Endodermal cell (in vitro differentiated cells): ENCODE measurements around the gene MAGEB5. TPM values are rescaled to one million over a fixed set of nuclear protein-coding genes. Genes with fewer than 3 reads are reported as not detected.
A peak's percentile ranks its signal among the peaks of the same experiment; 100 is the strongest.

Experiments
- DNase-seq: peaks from one replicate; pipeline ENCODE4 v3.0.0-alpha.2; 2017
- H3K27ac ChIP-seq: 2 replicates; pipeline ENCODE4 v1.5.1; 2013; ENCODE audit warnings: mild to moderate bottlenecking, low read depth, low read length, moderate library complexity
- H3K27me3 ChIP-seq: 2 replicates; pipeline ENCODE4 v1.6.1; 2013; ENCODE audit warnings: mild to moderate bottlenecking, low read length, moderate library complexity; ENCODE audit not compliant: insufficient read depth, control insufficient read depth, poor library complexity, severe bottlenecking
- H3K36me3 ChIP-seq: 2 replicates; pipeline ENCODE4 v1.7.0; 2013; ENCODE audit warnings: mild to moderate bottlenecking, low read length, moderate library complexity; ENCODE audit not compliant: control insufficient read depth, insufficient read depth
- H3K4me1 ChIP-seq: one replicate; pipeline ENCODE4 v1.7.0; 2013; ENCODE audit warnings: low read length; ENCODE audit not compliant: control insufficient read depth, insufficient read depth
- H3K4me3 ChIP-seq: 2 replicates; pipeline ENCODE4 v1.5.1; 2013; ENCODE audit warnings: mild to moderate bottlenecking, low read length, moderate library complexity
- H3K9ac ChIP-seq: 2 replicates; pipeline ENCODE4 v1.6.1; 2013; ENCODE audit warnings: mild to moderate bottlenecking, low read length, moderate library complexity; ENCODE audit not compliant: poor library complexity, severe bottlenecking; ENCODE audit errors: extremely low read depth
- H3K9me3 ChIP-seq: 2 replicates; pipeline ENCODE4 v1.6.1; 2013; ENCODE audit warnings: mild to moderate bottlenecking, low read length, moderate library complexity; ENCODE audit not compliant: control insufficient read depth
- H3K27ac Mint-ChIP-seq: 2 replicates; pipeline ENCODE4 v1.8.0; 2020; ENCODE audit warnings: mixed read lengths
- H3K27me3 Mint-ChIP-seq: 2 replicates; pipeline ENCODE4 v1.8.0; 2021; ENCODE audit warnings: mild to moderate bottlenecking, mixed read lengths; ENCODE audit not compliant: insufficient read depth
- H3K36me3 Mint-ChIP-seq: 2 replicates; pipeline ENCODE4 v1.8.0; 2020; ENCODE audit warnings: low read depth, mixed read lengths
- H3K4me1 Mint-ChIP-seq: 2 replicates; pipeline ENCODE4 v1.8.0; 2020; ENCODE audit warnings: mixed read lengths
- H3K4me3 Mint-ChIP-seq: 2 replicates; pipeline ENCODE4 v1.8.0; 2020; ENCODE audit warnings: mild to moderate bottlenecking, moderate library complexity, mixed read lengths
- H3K9me3 Mint-ChIP-seq: 2 replicates; pipeline ENCODE4 v1.8.0; 2020; ENCODE audit warnings: mild to moderate bottlenecking, mixed read lengths
- CTCF ChIP-seq: fragments of 200-600 bp; sonication (generic); conservative IDR thresholded peaks from 2 replicates; pipeline ENCODE4 v1.5.0; 2021; ENCODE audit warnings: antibody characterized with exemption, mild to moderate bottlenecking
- WGBS, 2 experiments: methylation state at CpG; one replicate each; pipeline versions ENCODE4 v1.1.5 to v1.1.7; 2013; ENCODE audit warnings: missing lambda C conversion rate in 2 of 2, mixed read lengths in 1 of 2; ENCODE audit not compliant: insufficient coverage in 1 of 2, insufficient read length in 1 of 2; 5-methylcytosine and 5-hydroxymethylcytosine counted together
- total RNA-seq, 2 donors: library from RNA; stranded (reverse); fragmentation: NEBNext Ultra II Directional in 1 of 2; extraction: Animal tissue kit (Norgen Biotek cat#: 25700) in 1 of 2; gene quantifications; 2 replicates in 1 of 2; 3 replicates in 1 of 2; pipeline ENCODE4 v1.2.1, GENCODE V29; 2021

Gene MAGEB5
- total RNA-seq, 2 donors from 2014 or later = not detected

DNA sequence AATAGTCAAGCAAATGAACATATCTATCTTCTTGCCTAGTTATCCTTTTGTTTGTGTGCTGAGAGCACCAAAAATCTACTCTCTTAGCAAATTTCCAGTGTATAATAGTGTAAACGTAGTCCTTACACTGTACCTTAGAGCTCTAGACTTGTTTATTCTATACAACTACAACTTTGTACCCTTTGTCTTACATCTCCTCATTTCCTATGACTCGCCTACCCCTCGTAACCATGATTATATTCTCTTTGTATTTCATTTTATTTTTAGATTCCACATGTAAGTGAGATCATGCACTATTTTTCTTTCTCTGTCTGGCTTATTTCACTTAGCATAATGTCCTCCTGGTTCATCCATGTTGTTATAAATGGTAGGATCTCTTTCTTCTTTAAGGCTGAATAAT, 37.6 kb downstream of the MAGEB5 start:
- H3K36me3 Mint-ChIP-seq = no peaks in the 10 kb centered on the region
- H3K36me3 ChIP-seq = no peaks in the 10 kb centered on the region
- peaks cover 29% of the 10 kb centered on the region for H3K9me3 Mint-ChIP-seq
- no peaks in the 10 kb centered on the region for H3K27me3 ChIP-seq
- peaks cover 2% of the 10 kb centered on the region for H3K27me3 Mint-ChIP-seq
- no peak overlapping the region for H3K9ac ChIP-seq
- no peak for DNase-seq
- no peaks in the 10 kb centered on the region for H3K4me1 Mint-ChIP-seq
- H3K4me3 Mint-ChIP-seq = no peak overlapping the region
- no peak for TF ChIP-seq CTCF
- H3K4me3 ChIP-seq = no peak overlapping the region
- H3K4me1 ChIP-seq = no peaks in the 10 kb centered on the region
- no peaks in the 10 kb centered on the region for H3K9me3 ChIP-seq
- 100% methylated on average over 3 of the region's 3 CpGs; no CpG with 5 or more reads in 1 of the 2 experiments for WGBS, 2 experiments
- H3K27ac ChIP-seq = no peak overlapping the region
- H3K27ac Mint-ChIP-seq = no peak overlapping the region

DNA sequence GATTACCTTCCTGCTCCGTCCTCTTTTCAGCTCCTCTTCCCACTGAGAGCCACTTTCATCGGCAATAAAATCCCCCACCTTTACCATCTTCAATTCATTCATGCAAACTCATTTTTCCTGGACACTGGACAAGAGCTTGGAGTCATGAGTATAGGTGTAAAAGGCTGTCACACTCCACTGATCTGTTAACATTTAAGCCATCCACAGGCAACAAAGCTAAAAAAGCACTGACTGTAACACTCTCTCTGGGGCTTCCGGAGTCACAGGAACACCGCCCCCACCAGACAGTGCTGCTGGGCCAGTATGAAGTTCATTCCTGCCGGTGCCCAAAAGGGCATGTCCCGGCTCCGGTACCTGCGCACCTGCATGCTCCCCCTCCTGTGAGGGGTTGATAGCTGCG, 38.5 kb downstream of the MAGEB5 start:
- Mint-ChIP-seq H3K9me3 (peaks cover 31% of the 10 kb centered on the region), H3K36me3 (no peaks in the 10 kb centered on the region), H3K27ac (no peak overlapping the region), H3K27me3 (peaks cover 2% of the 10 kb centered on the region), H3K4me3 (no peak overlapping the region), H3K4me1 (no peaks in the 10 kb centered on the region)
- 96% methylated on average over 9 of the region's 9 CpGs; no CpG with 5 or more reads in 1 of the 2 experiments for WGBS, 2 experiments
- Histone ChIP-seq H3K4me1 (no peaks in the 10 kb centered on the region), H3K4me3 (no peak overlapping the region), H3K9ac (no peak overlapping the region), H3K9me3 (no peaks in the 10 kb centered on the region), H3K36me3 (no peaks in the 10 kb centered on the region), H3K27ac (no peak overlapping the region), H3K27me3 (no peaks in the 10 kb centered on the region)
- TF ChIP-seq CTCF = no peak
- DNase-seq = no peak

GRCh38 chrX:26262121-26262523, 46.2 kb downstream of the MAGEB5 start:
- peak overlapping the region; percentile 66 for H3K27ac Mint-ChIP-seq
- H3K27me3 Mint-ChIP-seq = no peaks in the 10 kb centered on the region
- no peaks in the 10 kb centered on the region for H3K4me1 Mint-ChIP-seq
- no peak for DNase-seq
- Histone ChIP-seq H3K4me1 (no peaks in the 10 kb centered on the region), H3K9ac (peak overlapping the region; percentile 54), H3K27me3 (no peaks in the 10 kb centered on the region), H3K4me3 (no peak overlapping the region), H3K27ac (no peak overlapping the region), H3K36me3 (no peaks in the 10 kb centered on the region), H3K9me3 (peaks cover 10% of the 10 kb centered on the region)
- no peak for TF ChIP-seq CTCF
- H3K9me3 Mint-ChIP-seq = peaks cover 48% of the 10 kb centered on the region
- H3K4me3 Mint-ChIP-seq = no peak overlapping the region
- 42% methylated on average over 5 of the region's 5 CpGs; no CpG with 5 or more reads in 1 of the 2 experiments for WGBS, 2 experiments
- H3K36me3 Mint-ChIP-seq = peaks cover 5% of the 10 kb centered on the region

Other genes starting within 250 kb of the MAGEB5 start
- not detected for gene MAGEB18, start 77.8 kb upstream of the MAGEB5 start, total RNA-seq
- gene MAGEB6B, start 55.6 kb upstream of the MAGEB5 start, total RNA-seq = not detected
- not detected for gene MAGEB6, start 23.7 kb upstream of the MAGEB5 start, total RNA-seq